Stimulated activated CD4-positive, alpha-beta T cell treated with anti-CD3 and anti-CD28 coated beads, Interleukin-15, amount 100 ng/mL, for 48 hours (primary cell): ENCODE data around the gene CYB561D1.

ENCODE experiments used
- DNase-seq, 2 donors: peaks; one replicate each; pipeline ENCODE4 v3.0.0-alpha.2; 2020; ENCODE audit warnings: low read depth in 2 of 2

The CYB561D1 gene

DNA sequence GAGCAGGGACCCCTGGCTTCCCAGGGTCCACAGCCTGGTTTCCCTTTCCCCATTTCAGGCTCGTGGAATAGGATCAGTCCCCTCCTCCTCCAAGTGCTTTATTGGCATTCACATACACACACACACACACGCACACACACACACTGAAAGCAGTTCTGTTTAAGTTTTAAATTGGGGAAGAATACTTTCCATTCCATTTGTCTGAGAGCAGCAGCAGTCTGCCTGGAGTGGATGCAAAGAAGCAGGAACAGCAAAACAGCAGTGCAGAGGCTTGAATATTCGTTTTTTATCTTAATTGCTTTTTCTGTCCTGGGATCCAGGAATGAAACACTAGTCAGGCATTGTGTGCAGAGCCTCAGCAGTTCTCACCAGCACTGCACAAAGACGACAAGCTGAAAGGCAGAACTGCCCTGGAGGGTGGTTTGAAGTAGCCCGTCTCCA, 7.1 kb downstream of the CYB561D1 start:
- no peak for DNase-seq

DNA sequence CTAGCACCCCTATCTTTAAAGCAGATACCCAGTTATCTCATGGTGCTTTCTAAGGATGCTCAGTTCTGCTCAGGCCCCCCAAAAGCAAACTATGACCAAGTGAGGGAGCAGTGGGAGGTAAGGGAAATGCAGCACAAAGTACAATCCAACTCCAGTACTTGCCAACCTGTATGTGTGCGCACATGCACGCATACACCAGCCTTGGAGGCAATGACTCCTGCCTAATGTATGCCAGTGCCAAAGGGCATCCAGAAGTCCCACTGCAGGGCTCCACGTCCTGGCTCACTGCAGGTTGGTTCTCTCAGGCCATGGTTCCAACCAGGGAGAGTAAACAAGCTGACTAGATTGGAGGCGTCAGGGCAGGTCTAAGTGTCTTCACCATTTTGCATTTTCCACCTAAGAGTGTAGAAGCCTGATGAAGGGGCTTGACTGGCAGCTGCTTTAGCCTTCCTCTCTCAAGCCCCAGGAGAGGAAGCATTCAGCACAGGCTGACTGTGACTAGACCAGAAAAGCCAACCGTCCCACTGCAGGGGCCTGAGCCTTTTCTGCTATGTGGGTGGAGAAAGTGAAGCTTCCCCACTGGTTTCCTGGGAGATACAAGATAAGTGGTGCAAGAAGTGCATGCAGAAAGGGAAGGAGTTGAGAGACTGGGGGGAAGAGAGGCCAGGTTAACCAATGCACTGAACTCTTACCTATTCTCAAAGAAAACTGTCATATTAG, 7.9 kb downstream of the CYB561D1 start:
- no peak for DNase-seq

DNA sequence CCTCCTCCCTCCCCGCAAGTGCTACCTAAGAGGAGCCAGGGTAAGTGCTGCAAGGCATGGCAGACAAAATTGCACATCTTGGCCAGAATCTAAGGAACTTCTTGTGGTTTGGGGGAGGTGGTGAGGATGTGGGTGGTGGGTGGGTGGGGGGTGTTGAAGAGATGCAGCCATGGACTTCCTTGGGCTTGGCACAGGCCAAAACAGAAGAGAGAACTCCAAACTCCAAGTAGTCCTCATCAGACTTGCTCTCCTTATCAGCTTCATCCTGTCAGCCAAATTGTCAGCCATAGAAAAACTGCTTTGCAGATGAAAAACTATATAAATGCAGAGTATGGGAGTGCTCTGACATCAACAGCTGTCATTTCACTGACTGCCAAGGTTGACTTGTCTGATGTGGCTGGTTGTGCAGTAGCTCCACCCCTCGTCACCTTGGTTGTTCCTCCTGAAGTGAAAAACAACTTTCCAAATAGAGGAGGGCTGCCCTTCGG, 8.5 kb downstream of the CYB561D1 start:
- DNase-seq, result no peak

DNA sequence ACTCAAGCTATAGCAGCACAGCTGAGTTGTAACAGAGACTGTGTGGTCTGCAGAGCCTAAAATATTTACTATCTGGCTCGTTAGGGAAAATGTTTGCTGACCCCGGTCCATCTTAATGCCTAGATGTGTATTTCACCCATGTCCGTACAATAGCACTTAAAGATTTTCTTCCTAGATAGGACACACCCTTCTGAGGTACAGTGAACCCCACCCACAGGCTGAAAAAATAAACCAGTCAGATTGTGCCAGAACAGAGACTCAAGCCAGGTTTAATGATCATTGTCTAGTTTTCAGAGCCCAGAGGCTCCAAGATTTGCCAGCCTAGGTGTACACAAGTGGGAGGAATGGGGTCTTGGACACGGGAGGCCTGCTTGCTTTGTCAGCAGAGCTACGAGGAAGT, 10.0 kb downstream of the CYB561D1 start:
- DNase-seq, result no peak

GRCh38 chr1:109504974-109505373, 11.1 kb downstream of the CYB561D1 start:
- DNase-seq, result no peak

DNA sequence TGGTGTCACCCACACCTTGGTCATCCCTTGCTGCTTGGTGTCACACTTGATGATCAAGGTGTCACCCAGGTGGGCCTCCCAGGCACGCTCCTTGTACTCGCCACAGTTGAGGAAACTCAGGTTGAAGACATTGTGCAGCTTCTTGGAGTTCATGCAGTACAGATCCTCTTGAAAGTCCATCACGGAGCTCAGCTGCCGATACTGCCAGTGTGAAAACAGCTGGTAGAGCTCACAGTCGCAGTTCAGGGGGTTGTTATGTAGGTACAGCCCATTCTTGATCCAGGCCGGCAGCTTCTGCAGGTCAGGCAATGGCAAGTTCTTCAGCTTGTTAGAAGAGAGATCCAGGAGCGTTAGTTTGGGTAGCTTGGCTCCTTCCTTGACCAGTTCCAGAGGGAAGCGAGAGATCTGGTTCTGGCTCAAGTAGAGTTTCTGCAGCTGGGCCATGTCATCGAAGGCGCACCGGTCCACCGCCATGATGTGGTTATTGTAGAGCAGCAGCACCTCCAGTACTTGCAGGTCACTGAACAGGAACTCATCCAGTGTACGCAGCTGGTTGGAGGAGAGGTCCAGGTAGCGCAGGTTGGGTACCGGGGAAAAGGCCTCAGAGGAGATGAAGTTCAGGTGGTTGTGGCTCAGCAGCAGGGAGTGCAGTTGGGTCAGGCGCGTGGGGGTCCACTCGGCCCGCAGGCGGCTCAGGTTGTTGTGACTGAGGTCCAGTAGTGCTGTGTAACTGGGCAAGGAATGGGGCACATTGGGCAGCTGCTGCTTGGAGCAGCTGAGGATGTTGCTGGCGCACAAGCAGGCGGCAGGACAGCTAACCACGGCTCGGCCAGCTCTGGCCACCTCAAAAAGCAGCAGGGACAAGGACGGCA, 14.3 kb downstream of the CYB561D1 start:
- no peak for DNase-seq

- DNase-seq, result no peak
These were observed 14.9 kb downstream of the CYB561D1 start for GRCh38 chr1:109508873-109509175.

- peak in 1 of 2 donors; percentile 40 for DNase-seq
These were observed 15.6 kb downstream of the CYB561D1 start, which contains the start of gene AMIGO1 for GRCh38 chr1:109509176-109510134. Gene AMIGO1, minus strand, starts transcription at chr1:109509727. Its CDS starts 815 bp downstream, at chr1:109508912.

DNA sequence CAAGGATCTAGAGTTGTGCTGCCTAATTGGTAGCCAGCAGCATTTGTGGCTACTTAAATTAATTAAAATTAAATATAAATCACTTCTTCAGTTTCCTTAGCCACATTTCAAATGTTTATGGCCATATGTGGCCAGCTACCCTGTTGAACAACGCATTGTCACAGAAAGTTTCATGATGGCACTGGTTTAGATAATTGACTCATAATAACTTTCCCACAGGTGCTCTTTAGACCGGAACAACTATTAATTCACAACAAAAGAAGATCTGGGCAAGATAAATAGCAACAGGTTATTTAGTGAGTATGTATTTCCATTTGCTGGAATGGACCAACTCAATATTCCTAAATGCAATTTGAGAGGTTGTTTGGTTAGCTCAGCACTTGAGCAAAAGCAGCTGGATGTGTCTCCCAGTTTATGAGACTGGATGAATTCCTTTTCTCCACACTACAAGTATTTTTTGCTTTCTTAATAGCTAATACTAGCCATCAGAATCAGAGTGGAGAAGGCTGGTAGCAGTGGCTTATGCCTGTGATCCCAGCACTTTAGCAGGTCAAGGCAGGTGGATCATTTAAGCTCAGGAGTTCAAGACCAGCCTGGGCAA, 19.3 kb downstream of the CYB561D1 start:
- no peak for DNase-seq

- no peak for DNase-seq
These were observed 21.0 kb downstream of the CYB561D1 start for GRCh38 chr1:109514846-109515245.

- no peak for DNase-seq
These were observed 23.0 kb downstream of the CYB561D1 start for GRCh38 chr1:109516872-109517271.

DNA sequence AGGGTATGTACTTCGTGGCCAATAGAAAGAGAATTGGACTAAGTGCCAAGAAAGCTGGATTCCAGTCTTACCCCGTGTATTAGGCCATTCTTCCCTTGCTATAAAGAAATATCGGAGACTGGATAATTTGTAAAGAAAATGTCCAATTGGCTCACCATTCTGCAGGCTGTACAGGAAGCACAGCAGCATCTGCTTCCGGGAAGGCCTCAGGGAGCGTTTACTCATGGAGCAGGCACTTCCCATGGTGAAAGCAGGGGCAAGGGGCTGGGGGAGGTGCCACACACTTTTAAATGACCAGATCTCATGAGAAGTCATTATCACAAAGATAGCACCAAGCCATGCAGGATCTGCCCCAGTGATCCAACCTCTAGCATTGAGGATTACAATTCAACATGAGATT, 23.4 kb downstream of the CYB561D1 start:
- no peak for DNase-seq

GRCh38 chr1:109521002-109521951, 27.4 kb downstream of the CYB561D1 start:
- no peak for DNase-seq

DNA sequence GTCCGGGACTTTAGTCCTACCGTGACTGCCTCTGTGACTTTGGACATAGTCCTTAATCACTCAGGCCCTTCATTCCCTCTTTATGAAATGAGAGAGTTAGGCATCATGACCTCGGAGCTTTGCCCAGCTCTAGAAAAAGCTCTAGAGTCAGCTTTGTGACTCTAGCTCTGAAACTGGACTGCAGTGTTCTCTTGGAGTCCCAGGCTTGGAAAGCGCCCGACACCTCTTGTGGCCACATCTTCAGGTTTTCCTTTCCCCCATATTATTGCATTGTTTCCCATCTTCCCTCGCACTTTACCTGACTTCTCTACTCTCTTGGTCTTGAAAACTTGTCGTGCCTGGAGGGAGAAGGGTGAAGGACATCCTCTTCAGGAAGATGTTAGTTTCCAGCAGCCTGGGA, 28.1 kb downstream of the CYB561D1 start:
- no peak for DNase-seq

- DNase-seq, result no peak
These were observed 29.8 kb downstream of the CYB561D1 start for GRCh38 chr1:109523706-109524105.

- no peak for DNase-seq
These were observed 33.4 kb downstream of the CYB561D1 start for GRCh38 chr1:109527098-109527811.

- DNase-seq, result no peak
These were observed 34.2 kb downstream of the CYB561D1 start for GRCh38 chr1:109527846-109528695.

GRCh38 chr1:109528712-109529111, 34.8 kb downstream of the CYB561D1 start:
- no peak for DNase-seq
